ENCODE results near the gene MEX3D.
"Not testable (repeated sequence)": the region's sequence is repeated elsewhere in the genome, so short reads cannot be mapped to it uniquely, and the experiment has no call there.

MEX3D gene

DNA sequence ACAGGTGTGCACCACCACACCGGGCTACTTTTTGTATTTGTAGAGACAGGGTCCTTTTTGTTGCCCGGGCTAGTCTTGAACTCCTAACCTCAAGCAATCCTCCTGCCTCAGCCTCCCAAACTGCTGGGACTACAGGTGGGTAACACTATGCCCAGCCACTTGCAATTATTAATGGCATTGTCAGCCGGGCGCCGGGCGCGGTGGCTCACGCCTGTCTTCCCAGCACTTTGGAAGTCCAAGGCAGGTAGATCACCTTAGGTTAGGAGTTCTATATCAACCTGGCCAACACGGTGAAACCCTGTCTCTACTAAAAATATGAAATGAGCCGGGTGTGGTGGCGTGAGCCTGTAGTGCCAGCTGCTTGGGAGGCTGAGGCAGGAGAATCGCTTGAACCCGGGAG is 2.7 kb upstream of the MEX3D start:
- DNase-seq, result no peak

DNA sequence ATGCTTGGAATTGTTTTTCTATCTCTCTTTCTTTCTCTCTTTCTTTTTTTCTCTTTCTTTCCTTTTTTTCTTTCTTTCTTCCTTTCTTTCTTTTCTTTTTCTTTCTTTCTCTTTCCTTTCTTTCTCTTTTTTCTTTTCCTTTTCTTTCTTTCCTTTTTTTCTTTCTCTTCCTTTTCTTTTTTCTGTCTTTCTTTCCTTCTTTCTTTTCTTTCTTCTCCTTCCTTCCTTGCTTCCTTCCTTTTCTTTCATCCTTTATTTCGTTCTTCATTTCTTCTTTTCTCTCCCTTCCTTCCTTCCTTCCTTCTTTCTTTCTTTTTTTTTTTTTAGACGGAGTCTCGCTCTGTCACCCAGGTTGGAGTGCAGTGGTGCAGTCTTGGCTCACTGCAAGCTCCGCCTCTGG is 1.9 kb upstream of the MEX3D start:
- DNase-seq, result no peak

DNA sequence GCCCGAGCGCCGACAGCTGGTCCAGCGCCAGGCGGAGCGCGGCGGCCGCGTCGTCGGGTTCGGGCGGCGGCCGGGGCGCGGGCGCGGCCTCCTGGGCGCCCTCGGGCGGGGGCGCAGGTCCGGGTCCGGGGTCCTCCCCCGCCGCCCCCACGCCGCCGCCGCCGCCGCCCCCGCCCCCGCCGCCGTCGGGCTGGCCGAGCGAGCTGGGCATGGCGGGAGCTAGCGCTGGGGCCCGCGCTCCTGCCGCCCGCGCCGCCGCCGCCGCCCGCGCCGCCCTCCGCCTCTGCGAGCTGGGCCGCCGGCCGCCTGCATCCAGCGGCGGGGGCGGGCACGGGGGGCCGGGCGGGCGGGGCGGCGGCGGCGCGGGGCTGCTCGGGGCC is 287 bp downstream of the MEX3D start:
- no peak for DNase-seq

DNA sequence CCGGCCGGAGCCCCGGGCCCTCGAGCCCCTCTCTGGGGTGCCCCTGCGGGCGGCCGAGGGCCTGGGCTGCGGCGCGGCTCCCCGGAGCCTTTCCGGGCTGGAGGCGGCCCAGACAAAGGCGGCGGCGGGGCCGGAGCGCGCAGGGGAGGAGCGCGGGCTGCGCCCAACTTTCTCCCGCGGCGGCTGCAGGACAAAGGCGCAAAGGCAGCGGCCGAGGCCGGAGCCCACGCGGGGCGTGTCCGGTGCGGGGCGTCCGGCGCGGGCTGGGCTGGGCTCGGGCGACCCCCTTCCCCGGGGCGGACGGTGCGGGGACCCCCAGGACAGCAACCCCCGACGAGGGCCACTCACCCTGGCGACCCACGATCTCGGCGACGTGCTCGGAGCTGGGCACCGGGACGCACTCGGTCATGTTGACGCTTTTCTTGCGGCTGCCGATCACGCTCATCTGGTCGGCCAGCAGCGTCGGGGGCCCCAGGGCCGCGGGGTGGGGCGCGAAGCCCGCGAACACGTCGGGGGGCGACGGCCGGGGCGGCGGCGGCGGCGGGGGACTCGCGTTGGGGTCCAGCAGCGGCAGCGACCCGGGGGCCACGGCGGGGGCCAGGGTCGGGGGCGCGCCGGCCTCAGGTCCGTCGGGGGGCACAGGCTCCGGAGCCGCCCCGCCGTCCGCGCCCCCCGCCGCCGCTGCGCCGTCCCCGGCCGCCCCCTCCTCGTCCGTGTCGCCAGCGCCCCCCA is 843 bp downstream of the MEX3D start:
- no peak for DNase-seq

DNA sequence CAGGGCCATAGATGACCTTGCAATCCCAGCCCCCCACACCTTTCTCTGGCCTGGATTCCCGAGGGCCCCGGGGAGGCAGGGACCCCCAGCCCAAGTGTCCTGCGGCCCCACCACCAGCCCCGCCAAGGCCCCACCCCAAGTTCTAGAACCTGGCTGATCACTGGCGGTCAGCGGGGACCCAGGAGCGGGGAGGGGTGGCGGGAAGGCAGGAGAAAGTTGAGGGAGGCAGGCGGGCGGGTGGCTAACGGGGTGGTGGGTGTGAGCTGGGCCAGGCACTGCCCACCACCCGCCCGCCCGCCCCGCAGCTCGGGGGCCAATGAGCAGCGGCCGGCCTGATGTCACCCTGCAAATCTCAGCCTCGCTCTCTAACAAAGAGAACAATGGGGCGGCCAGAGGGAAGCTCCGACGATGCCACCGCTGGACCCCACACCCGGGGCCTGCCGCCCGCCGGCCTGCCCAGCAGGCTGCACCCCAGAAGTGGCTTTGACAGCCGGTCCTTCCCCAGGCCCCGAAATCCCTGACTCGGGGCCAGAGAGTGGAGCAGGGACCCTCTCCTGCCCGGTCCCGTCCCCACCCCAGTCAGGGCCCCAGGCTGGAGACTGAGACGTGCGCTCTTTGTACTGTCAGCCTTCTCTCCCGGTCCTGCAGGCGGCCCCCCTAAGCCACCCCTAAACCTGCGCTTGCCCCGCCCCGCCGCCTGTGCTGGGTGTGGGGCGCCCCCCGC is 1.6 kb downstream of the MEX3D start:
- peak; percentile 56 for DNase-seq

DNA sequence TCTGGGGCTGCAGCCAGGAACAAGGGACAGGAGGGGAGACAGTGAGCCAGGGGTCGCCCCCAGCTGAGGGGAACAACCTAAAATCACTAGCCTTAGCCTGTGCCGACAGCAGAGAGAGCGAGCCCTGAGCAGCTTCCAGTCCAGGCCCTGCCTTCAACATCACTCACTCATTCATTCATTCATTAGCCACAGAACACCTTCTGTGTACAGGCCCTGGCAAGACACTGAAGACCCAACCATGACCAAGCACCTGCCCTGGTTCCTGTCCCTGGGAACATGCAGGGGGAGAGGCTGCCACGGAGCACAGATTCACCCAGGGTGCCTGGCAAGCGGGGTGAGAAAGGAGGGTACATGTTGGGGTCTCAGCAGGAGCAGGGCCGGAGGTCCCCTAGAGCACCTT is 4.9 kb downstream of the MEX3D start:
- DNase-seq, result no peak

DNA sequence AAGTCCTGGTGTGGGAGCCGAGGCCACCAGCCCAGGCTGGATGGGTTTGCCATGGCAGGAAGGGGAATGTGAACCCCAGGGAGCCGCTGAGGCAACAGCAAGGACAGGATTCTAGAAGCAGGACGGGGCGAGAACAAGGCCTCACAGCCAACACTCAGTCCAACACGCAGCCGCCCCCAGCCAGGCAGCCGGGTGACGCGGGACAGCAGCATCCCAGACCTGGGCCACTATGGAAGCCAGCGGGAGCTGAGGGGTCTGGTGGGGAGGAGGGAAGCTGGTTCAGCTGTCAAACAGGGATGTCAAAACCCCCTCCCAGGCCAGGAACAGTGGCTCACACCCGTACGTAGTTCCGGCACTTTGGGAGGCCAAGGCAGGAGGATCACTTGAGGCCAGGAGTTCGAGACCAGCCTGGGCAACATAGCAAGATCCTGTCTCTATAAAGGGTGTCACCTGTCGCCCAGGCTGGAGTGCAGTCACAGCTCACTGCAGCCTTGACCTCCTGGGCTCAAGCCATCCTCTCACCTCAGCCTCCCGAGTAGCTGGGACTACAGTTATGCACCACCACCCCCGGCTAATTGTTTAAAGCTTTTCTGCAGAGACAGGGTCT is 6.8 kb downstream of the MEX3D start:
- DNase-seq, result no peak

DNA sequence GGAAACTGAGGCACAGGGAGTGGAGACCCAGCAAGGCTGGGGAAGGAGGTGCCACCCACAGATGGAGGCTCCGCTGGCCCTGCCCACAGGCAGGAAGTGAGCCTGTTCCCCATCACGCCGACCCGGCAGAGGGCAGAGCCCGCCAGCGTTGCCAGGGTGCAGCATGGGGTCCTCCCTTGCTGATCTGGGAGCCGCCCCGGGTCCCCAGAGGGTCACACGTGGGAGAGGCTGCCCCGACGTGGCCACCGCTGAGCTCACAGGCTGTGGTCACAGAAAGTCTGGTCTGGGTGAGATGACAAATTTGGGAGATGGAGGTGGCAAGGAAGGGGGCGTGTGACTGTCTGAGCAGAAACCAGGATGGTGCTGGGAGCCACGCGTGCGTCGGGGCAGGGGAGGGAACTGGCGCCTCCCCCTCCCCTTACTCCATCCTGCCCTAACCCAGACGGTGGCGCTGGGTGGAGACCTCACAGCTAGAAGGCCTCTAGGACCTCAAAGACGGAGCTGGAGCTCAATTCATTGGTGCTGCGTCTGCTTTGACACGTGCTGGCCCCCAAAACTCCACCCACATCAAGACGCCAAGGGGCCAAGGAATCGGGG is 7.7 kb downstream of the MEX3D start:
- no peak for DNase-seq

DNA sequence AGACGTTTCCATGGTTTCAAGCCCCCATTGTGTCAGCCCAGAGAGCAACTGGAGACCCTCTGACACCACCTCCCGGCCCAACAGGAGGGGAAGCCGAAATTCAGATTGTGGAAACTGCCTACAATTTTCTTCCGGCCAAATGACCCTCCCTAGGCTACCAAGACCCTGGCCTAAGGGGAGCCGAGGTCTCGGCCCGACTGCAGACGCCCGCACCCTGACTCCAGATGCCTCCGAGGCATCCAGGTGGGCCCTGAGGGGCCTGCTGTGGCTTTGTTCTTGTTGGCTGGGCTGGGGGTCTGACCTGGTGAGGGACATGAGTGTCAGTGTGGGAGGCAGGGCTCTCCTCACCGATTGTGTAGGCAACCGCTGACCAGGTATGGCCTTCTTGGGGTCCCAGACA is 9.6 kb downstream of the MEX3D start:
- no peak for DNase-seq

DNA sequence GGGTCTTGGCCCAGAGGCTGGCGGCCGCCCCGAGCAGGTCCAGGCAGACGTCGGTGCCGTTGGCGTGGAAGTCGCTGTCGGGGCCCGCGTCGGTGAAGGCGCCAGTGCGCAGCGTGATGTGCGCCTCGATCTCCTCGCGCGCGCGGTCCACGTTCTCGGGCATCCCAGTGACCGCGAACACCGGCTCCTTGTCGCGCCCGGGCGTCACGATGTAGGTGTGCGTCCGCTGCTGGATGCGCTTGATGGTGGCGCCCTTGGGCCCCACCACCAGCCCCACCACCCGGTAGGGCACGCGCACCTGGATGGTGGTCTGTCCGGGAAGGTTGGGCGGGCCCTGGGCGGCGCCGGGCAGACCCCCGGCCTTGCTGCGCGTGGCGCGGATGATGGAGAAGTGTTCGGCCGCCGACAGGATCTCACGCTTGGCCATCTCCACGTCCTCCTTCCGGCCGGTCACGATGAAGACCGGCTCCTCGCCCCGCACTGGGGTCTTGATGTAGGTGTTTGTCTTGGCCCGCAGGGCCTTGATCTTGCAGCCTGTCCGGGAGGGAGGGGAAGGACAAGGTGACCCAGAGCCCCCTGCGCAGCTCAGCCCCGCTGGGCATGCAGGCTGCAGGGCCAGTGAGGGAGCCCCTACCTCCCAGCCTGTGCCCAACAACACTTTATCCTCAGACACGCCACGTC is 11.6 kb downstream of the MEX3D start:
- DNase-seq, result no peak

DNA sequence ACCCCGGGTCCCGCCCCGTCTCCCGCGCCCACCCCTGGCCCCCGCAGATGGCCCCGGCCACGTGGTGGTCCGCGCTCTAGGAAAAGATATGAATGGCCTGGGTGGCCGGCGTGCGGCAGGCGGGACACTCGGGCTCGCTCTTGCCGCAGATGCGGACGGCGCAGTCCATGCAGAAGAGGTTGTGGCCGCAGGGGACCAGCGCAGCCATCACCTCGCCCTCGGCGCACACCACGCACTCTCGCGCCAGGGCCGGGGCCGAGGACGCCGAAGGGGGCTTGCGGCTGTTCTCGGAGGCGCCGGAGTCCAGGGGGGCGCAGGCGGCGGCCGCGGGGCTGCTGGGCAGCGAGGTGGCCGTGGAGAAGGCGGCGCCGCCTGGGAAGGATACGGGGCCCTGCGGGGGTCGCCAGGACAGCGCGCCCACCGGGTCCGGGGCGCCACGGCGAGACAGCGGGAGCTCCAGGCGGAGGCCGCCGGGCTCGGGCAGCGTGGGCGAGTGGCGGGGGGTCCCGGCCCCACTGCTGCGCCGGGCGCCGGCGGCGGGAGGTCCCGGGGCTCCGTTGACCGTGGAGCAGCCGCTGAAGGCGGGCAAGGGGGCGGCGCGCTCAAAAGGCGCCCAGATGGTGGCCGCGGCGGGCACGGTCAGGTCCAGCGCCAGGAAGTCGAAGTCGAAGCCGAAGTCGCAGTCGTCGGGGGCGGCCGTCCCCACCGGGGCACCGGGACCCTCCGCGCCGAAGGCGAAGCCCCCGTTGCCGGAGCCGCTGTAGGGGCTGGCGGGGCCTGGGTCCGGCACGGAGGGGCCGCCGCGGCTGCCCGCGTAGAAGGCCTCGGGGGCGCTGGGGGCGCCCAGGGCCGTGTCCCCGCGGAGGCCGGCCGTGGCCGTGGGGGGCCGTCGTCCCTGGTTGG is 12.4 kb downstream of the MEX3D start:
- DNase-seq, result no peak

DNA sequence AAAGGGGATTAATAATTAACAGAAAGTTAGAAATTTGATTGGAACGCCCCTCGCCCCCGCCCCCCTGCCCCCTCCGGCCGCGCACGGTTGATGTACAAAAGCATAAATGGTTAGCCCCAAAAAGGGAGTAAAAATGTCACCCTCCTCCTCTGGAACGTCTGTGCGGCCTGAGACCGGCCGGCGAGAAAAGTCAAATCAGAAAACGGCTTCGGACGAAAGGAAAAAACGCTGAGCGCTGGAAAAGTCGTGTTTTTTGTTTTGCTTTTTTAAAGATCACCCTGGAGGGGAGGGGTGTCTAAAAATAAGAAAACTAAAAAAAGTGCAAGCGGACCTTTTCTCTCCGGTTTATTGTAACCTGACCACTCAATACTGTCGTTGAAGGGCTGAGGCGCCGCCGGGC is 13.2 kb downstream of the MEX3D start:
- DNase-seq, result no peak

DNA sequence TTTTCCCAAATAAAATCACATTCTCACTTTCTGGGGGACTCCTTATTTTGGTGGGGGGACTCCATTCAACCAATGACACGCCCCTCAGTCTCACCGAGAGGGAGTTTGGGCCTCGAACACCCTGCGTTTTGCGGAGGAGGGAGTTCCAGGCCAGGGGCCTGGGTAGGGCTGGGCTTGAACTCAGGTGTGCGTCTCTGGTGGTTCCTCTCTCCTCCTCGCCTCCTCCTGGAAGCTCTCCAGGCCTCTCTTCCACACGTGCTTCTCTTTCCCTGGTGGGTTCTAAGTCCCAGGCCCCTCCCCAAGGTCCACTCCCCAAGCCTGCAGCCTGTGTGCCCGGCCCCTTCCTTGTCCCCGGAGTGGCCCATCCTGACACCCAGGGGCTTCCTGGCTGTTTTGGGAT is 14.7 kb downstream of the MEX3D start:
- no peak for DNase-seq

DNA sequence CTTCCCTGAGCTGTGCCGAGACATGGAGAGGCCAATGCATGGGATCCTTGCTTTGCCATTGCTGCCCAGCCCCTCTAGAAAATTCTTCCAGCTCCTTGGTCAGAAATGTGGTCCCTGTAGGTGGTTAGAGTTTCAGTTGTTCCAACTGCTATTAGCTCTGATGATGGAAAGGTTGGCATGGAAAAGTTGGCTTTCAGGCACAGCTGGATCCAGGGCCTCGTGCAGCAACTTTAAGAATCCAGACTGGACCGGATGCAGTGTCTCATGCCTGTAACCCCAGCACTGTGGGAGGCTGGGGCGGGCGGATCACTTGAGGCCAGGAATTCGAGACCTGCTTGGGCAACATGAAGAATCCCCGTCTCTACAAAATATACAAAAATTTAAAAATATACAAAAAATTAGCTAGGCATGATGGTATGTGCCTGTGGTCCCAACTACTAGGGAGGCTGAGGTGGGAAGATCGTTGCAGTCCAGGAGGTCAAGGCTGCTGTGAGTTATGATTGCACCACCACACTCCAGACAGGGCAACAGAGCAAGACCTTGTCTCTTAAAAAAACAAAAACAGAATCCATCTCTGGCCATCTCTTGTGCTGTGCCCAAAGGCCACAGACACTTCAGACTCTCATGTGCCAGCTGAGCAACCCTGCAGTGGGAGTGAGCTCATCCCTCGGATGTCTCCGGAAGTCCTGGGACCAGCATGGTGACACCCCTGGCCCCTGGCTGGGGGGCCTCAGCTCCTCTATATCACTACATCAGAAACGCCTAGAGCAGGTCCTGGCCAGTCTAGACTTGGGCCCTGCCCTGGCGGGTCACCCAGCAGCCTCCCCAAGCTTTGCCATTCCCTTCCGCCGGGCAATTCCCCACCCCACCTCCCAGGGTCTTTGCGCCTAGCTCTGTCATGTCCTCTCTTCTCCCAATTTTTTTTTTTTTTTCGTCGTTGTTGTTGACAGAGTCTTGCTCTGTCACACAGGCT is 16.8 kb downstream of the MEX3D start:
- DNase-seq, result no peak

DNA sequence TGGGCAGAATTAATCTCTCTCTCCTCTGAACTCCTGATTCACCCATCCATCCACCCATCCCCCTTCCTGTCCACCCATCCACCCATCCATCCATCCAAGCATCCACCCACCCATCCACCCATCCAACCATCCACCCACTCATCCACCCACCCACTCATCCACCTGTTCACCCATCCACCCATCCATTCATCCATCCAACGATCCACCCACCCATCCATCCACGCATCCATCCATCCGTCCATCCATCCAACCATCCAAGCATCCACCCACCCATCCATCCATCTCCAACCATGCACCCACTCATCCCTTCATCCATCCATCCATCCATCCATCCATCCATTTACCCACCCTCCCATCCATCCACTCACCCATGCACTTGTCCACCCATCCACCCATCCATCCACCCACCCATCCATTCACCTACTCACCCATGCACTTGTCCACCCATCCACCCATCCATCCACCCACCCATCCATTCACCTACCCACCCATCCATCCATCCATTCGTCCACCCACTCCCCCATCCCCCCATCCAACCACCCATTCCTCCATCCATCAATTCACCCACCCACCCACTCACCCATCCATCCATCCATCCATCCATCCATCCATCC is 18.7 kb downstream of the MEX3D start:
- DNase-seq, result no peak

DNA sequence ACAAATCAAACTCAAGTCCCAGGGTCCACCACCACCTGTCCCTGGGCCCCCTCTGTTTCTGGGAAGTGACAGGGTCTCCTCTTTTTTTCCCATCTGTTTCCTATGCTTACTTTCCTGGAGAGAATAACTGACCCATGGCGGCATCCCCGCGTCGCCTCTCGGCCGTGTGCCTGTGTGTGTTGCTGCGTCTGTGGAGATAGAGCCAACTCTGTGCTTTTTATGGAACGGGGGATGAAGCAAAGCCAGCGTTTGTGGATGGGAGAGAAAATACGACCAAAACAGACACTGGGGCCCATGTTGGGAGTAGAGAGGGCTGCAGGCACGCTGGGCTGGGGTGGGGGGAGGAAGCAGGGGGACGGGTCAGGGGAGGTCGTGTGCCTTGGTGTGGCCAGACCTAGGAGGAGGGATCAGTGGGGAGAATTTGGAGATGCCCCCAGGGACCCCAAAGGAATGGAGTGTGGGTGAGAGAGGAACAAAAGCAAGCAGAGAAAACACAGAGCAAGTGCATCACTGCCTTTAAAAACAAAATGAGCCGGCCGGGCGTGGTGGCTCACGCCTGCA is 27.7 kb downstream of the MEX3D start:
- no peak for DNase-seq

DNA sequence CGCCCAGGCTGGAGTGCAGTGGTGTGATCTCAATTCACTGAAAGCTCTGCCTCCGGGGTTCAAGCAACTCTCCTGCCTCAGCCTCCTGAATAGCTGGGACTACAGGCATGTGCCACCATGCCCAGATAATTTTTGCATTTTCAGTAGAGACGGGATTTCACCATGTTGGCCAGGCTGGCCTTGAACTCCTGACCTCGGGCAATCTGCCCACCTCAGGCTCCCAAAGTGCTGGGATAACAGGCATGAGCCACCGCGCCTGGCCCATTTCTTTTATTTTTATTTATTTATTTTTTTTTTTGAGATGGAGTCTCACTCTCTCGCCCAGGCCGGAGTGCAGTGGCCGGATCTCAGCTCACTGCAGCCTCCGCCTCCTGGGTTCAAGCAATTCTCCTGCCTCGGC is 28.4 kb downstream of the MEX3D start:
- DNase-seq, result not testable (repeated sequence)

DNA sequence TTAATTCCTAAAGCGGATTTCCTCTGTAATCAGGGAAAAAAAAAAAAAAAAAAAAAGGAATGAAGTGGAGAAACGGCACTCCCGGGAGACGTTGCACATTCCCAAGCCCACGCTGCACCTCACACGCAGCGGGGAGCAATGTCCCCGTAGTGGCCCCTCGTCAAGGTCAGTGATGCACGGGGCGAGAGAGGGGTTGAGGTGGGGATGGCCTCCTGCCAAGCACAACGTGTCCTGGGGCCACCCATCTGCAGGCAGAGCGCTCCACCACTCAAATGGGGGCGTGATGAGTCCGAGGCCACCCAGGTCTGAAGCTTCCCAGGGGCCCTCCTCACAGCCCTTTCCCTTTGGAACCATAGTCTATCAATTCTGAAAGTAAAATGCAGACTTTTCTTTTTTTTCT is 29.1 kb downstream of the MEX3D start:
- DNase-seq, result no peak

DNA sequence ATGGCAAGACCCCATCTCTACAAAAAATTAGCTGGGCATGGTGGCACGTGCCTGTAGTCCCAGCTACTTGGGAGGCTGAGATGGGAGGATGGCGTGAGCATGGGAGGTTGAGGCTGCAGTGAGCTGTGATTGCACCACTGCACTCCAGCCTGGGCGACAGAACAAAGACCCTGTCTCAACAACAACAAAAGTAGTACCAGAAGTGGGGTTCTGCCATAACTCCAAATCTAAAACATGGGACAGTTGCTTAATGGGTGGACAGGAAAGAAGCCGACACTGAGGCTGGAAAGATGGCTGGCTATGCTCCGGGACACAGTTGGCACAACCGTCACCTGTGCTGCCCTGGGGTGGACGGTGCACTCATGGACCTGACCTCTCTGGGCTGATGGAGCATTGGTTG is 32.4 kb downstream of the MEX3D start:
- not testable (repeated sequence) for DNase-seq

DNA sequence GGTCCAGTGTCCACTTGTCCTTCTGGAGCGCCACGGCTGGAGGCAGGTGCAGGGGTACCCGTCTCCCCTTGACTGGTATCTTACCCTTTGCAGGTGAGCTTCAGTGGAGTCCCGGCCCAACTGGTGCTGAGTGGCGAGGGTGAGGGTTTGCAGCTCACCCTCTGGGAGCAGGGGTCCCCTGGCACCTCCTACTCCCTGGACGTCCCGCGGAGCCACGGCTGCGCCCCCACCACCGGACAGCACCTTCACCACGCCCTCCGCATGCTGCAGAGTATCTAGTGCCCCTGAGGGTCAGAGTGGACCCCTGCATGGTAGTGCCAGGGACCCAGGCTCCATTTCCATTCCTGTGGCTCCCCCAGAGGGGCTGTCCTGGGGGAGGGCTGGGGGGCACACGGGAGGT is 33.2 kb downstream of the MEX3D start:
- DNase-seq, result no peak
